ENCODE data around the gene MT1M. TPM values are rescaled to one million over a fixed set of nuclear protein-coding genes. Genes with fewer than 3 reads are reported as not detected.

The MT1M gene
- total and polyA plus RNA-seq, 2 experiments from 2014 or later = 1.1 to 4.7 TPM

- TF ChIP-seq CTCF (conservative IDR thresholded peaks at IDR 0.05; ENCODE audit: low read depth in 2 of 2) = no peak
- no peak for TF ChIP-seq ZNF331 (CRISPR knock-in tag; IDR thresholded peaks at IDR 0.05; ENCODE audit: low read depth)
- TF ChIP-seq STAT1 (IDR thresholded peaks at IDR 0.05; ENCODE audit: unreplicated experiment) = no peak
- TF ChIP-seq CREB1 (CRISPR knock-in tag; IDR thresholded peaks at IDR 0.05; ENCODE audit: low read depth) = no peak
These were observed 16.8 kb downstream of the MT1M start (continued) for GRCh38 chr16:56649271-56649670.

GRCh38 chr16:56649820-56650219 lies 17.4 kb downstream of the MT1M start:
- TF ChIP-seq ZNF331 (CRISPR knock-in tag; IDR thresholded peaks at IDR 0.05; ENCODE audit: low read depth) = no peak
- no peak for TF ChIP-seq CTCF (conservative IDR thresholded peaks at IDR 0.05; ENCODE audit: low read depth in 2 of 2)
- TF ChIP-seq POLR2AphosphoS5 (IDR thresholded peaks at IDR 0.05; ENCODE audit: low read depth) = no peak
- no peak for TF ChIP-seq JUNB (IDR thresholded peaks at IDR 0.05; ENCODE audit: unreplicated experiment)
- TF ChIP-seq EZH2phosphoT487 (IDR thresholded peaks at IDR 0.05; ENCODE audit: unreplicated experiment) = no peak
- no peak for TF ChIP-seq ZNF114 (CRISPR knock-in tag; IDR thresholded peaks at IDR 0.05)
- H3K4me1 ChIP-seq (ENCODE audit: insufficient read depth) = no peaks in the 10 kb centered on the region; the same call in 1 of the 2 replicates
- no peaks in the 10 kb centered on the region for H3K79me2 ChIP-seq (replicated peaks; ENCODE audit: insufficient read depth)
- ATAC-seq (no peak), DNase-seq (ENCODE audit: low spot score) (no peak)
- peaks cover 4% of the 10 kb centered on the region; the same call in 2 of the 3 replicates for H3K4me1 Mint-ChIP-seq
- H2AFZ ChIP-seq = no peak overlapping the region
- peaks cover 70% of the 10 kb centered on the region for H3K27me3 ChIP-seq (ENCODE audit: insufficient read depth)
- H4K20me1 ChIP-seq (replicated peaks; ENCODE audit: insufficient read depth) = no peaks in the 10 kb centered on the region
- H3F3A ChIP-seq (replicated peaks; ENCODE audit: low read depth) = no peaks in the 10 kb centered on the region
- H3K4me3 Mint-ChIP-seq = no peak overlapping the region
- no peak overlapping the region for H3K27ac Mint-ChIP-seq
- H3K27me3 Mint-ChIP-seq (ENCODE audit: insufficient read depth, low read depth, poor library complexity) = peaks cover 64% of the 10 kb centered on the region
- H3K4me2 ChIP-seq = no peak overlapping the region
- H3K27ac ChIP-seq (ENCODE audit: low read depth) = no peak overlapping the region
- H3K36me3 Mint-ChIP-seq (ENCODE audit: low read depth) = no peaks in the 10 kb centered on the region
- H3K9me3 Mint-ChIP-seq = no peaks in the 10 kb centered on the region
- no peaks in the 10 kb centered on the region for H3K36me3 ChIP-seq (ENCODE audit: insufficient read depth)
- H3K9me2 ChIP-seq (ENCODE audit: insufficient read depth) = no peaks in the 10 kb centered on the region
- H3K4me3 ChIP-seq = no peak overlapping the region

DNA sequence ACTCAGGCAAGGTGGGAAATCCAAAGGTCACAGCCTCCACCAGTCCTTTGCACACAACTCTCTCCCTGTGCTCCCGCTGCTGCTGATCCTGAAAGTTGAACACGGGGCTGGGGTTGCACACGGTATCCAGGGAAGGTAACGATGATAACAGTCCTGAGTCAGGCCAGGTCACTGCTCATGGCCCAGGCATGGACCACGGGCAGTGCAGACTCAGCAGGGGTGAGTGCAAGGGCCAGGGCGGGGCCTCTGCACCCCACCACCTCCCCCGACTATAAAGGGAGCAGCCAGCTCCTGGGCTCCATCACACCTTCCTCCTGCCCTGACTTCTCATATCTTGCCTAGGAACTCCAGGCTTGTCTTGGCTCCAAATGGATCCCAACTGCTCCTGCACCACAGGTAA lies 19.1 kb downstream of the MT1M start, which contains the start of gene MT1B:
Gene MT1B (plus strand): TSS at position 301 of the 400 bp plus-strand sequence. CDS start 68 bp downstream, at position 369.
- Mint-ChIP-seq H3K4me3 (no peak within 1 kb of the TSS), H3K4me1 (peaks cover 4% of the 10 kb centered on the region; the same call in 2 of the 3 replicates), H3K27ac (no peak within 1 kb of the TSS), H3K36me3 (ENCODE audit: low read depth) (no peaks in the 10 kb centered on the region), H3K27me3 (ENCODE audit: insufficient read depth, low read depth, poor library complexity) (peaks cover 52% of the 10 kb centered on the region), H3K9me3 (no peaks in the 10 kb centered on the region)
- H4K20me1 ChIP-seq (replicated peaks; ENCODE audit: insufficient read depth) = no peaks in the 10 kb centered on the region
- no peak within 1 kb of the TSS for H3K4me2 ChIP-seq
- H3K4me3 ChIP-seq = no peak within 1 kb of the TSS
- H3K36me3 ChIP-seq (ENCODE audit: insufficient read depth) = no peaks in the 10 kb centered on the region; the same call in 1 of the 2 replicates
- H3K79me2 ChIP-seq (replicated peaks; ENCODE audit: insufficient read depth) = no peaks in the 10 kb centered on the region
- DNase-seq (ENCODE audit: low spot score) (no peak), ATAC-seq (no peak)
- H3K27ac ChIP-seq (ENCODE audit: low read depth) = no peak within 1 kb of the TSS
- H3F3A ChIP-seq (replicated peaks; ENCODE audit: low read depth) = no peaks in the 10 kb centered on the region
- H2AFZ ChIP-seq = no peak within 1 kb of the TSS
- peaks cover 58% of the 10 kb centered on the region for H3K27me3 ChIP-seq (ENCODE audit: insufficient read depth)
- H3K9me2 ChIP-seq (ENCODE audit: insufficient read depth) = no peaks in the 10 kb centered on the region
- no peaks in the 10 kb centered on the region; the same call in 1 of the 2 replicates for H3K4me1 ChIP-seq (ENCODE audit: insufficient read depth)
- TF ChIP-seq CTCF (conservative IDR thresholded peaks at IDR 0.05; ENCODE audit: low read depth in 2 of 2) (no peak), ZNF331 (CRISPR knock-in tag; IDR thresholded peaks at IDR 0.05; ENCODE audit: low read depth) (no peak), CREB1 (CRISPR knock-in tag; IDR thresholded peaks at IDR 0.05; ENCODE audit: low read depth) (no peak), NANOG (IDR thresholded peaks at IDR 0.05; ENCODE audit: borderline replicate concordance) (no peak), EZH2phosphoT487 (IDR thresholded peaks at IDR 0.05; ENCODE audit: unreplicated experiment) (no peak), POLR2AphosphoS5 (IDR thresholded peaks at IDR 0.05; ENCODE audit: low read depth) (no peak), ZNF114 (CRISPR knock-in tag; IDR thresholded peaks at IDR 0.05) (no peak), STAT1 (IDR thresholded peaks at IDR 0.05; ENCODE audit: unreplicated experiment) (no peak)

All from GM23338 (cell line).